ENCODE data around the gene GINS2. TPM values are rescaled to one million over a fixed set of nuclear protein-coding genes. Genes with fewer than 3 reads are reported as not detected.

GINS2 gene
- total RNA-seq, 2 experiments from 2014 or later = 71.5 to 74.1 TPM

GRCh38 chr16:85673529-85674417, 15.0 kb downstream of the GINS2 start:
- Mint-ChIP-seq H3K27me3 (no peaks in the 10 kb centered on the region), H3K4me1 (peaks cover 16% of the 10 kb centered on the region), H3K27ac (no peak overlapping the region), H3K9me3 (no peaks in the 10 kb centered on the region), H3K4me3 (no peak overlapping the region), H3K36me3 (peaks cover 17% of the 10 kb centered on the region)
- no peak for DNase-seq

GRCh38 chr16:85670840-85671239, 17.9 kb downstream of the GINS2 start:
- Mint-ChIP-seq H3K4me3 (no peak overlapping the region), H3K36me3 (peaks cover 18% of the 10 kb centered on the region), H3K27me3 (no peaks in the 10 kb centered on the region), H3K4me1 (peaks cover 8% of the 10 kb centered on the region), H3K27ac (peak overlapping the region; percentile 67), H3K9me3 (no peaks in the 10 kb centered on the region)
- no peak for DNase-seq

DNA sequence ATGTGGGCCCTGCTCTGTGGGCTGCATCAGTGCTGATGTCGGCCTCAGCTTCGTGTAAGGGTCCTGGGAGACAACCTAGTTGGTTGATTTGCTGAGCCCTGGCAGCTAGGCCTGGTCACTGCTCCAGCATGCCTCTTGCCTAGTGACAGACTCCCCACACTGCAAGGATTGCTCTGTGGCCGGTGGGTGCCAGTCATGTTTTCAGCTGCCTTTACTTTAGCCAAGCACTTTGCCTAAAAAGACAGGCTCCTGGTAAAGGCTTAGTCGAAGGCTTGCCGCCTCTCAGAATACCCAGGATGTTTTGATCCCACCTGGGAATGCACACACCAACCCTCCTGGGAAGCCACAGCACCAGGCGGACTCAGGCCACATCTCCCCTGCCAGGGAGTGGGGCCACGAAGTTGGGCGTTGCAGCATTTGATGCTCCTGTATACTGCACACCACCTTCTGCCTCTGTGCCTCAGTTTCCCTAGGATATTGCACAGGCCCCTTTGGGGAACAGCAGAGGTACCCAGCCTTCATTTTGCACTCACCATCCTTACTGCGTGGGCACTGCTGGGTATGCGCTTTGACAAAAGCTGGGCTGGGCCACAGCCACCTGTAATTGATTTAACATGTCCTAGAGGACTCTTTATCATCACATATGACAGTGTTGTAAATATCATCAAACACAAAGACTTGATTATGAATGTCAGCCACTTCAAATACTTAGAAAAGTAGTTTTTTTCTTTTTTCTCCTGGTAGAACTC, 19.9 kb downstream of the GINS2 start:
- no peaks in the 10 kb centered on the region for H3K9me3 Mint-ChIP-seq
- no peaks in the 10 kb centered on the region for H3K27me3 Mint-ChIP-seq
- DNase-seq = no peak
- H3K4me3 Mint-ChIP-seq = no peak overlapping the region
- H3K36me3 Mint-ChIP-seq = peaks cover 12% of the 10 kb centered on the region
- H3K4me1 Mint-ChIP-seq = peaks cover 1% of the 10 kb centered on the region
- no peak overlapping the region for H3K27ac Mint-ChIP-seq

DNA sequence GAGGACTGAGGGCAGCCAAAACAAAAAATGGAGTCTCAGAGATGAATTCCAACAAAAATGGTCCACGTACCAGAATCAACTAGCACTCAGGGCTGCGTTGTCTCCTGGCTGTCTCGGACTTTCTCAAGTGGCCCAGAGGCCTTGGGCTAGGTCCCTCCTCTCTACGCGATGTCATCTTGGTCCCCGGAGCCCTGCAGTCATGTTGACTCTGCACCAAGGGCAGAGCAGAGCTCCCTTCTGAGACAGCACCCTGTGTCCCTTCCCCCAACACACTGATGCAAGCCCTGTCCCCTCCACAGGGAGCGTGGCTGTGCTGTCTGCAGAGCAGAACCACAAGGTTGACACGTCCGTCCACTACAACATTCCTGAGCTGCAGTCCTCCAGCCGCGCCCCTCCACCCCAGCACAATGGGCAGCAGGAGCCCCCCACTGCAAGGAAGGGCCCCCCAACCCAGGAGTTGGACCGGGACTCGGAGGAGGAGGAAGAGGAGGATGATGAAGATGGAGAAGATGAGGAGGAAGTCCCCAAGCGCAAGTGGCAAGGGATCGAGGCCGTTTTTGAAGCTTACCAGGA, 20.8 kb downstream of the GINS2 start:
- H3K36me3 Mint-ChIP-seq = peaks cover 12% of the 10 kb centered on the region
- H3K27ac Mint-ChIP-seq = no peak overlapping the region
- no peaks in the 10 kb centered on the region for H3K9me3 Mint-ChIP-seq
- H3K4me1 Mint-ChIP-seq = peaks cover 1% of the 10 kb centered on the region
- no peaks in the 10 kb centered on the region for H3K27me3 Mint-ChIP-seq
- no peak for DNase-seq
- no peak overlapping the region for H3K4me3 Mint-ChIP-seq

GRCh38 chr16:85667261-85667660, 21.5 kb downstream of the GINS2 start:
- no peak for DNase-seq
- Mint-ChIP-seq H3K36me3 (peaks cover 9% of the 10 kb centered on the region), H3K4me3 (no peak overlapping the region), H3K27me3 (no peaks in the 10 kb centered on the region), H3K27ac (peak overlapping the region; percentile 20), H3K4me1 (peaks cover 1% of the 10 kb centered on the region), H3K9me3 (no peaks in the 10 kb centered on the region)

- H3K27me3 Mint-ChIP-seq = no peaks in the 10 kb centered on the region
- H3K4me3 Mint-ChIP-seq = no peak overlapping the region
- H3K4me1 Mint-ChIP-seq = peaks cover 1% of the 10 kb centered on the region
- H3K36me3 Mint-ChIP-seq = peaks cover 8% of the 10 kb centered on the region
- H3K9me3 Mint-ChIP-seq = no peaks in the 10 kb centered on the region
- H3K27ac Mint-ChIP-seq = no peak overlapping the region
- no peak for DNase-seq
Observed at GRCh38 chr16:85665929-85666328, 22.8 kb downstream of the GINS2 start.

- peak overlapping the region; percentile 34 for H3K27ac Mint-ChIP-seq
- no peak for DNase-seq
- H3K9me3 Mint-ChIP-seq = no peaks in the 10 kb centered on the region
- H3K27me3 Mint-ChIP-seq = no peaks in the 10 kb centered on the region
- H3K4me3 Mint-ChIP-seq = no peak overlapping the region
- H3K4me1 Mint-ChIP-seq = peaks cover 1% of the 10 kb centered on the region
- H3K36me3 Mint-ChIP-seq = peaks cover 4% of the 10 kb centered on the region
Observed at GRCh38 chr16:85665373-85665740, 23.4 kb downstream of the GINS2 start.

- Mint-ChIP-seq H3K4me1 (peaks cover 1% of the 10 kb centered on the region), H3K27ac (no peak overlapping the region), H3K27me3 (no peaks in the 10 kb centered on the region), H3K36me3 (peaks cover 3% of the 10 kb centered on the region), H3K4me3 (no peak overlapping the region), H3K9me3 (no peaks in the 10 kb centered on the region)
- no peak for DNase-seq
Observed at GRCh38 chr16:85664580-85665372, 24.0 kb downstream of the GINS2 start.

- Mint-ChIP-seq H3K4me3 (no peak overlapping the region), H3K27ac (no peak overlapping the region), H3K9me3 (no peaks in the 10 kb centered on the region), H3K27me3 (no peaks in the 10 kb centered on the region), H3K4me1 (peaks cover 1% of the 10 kb centered on the region), H3K36me3 (peaks cover 5% of the 10 kb centered on the region)
- no peak for DNase-seq
Observed at GRCh38 chr16:85663891-85664321, 24.8 kb downstream of the GINS2 start.

GRCh38 chr16:85662976-85663830, 25.6 kb downstream of the GINS2 start:
- Mint-ChIP-seq H3K27me3 (no peaks in the 10 kb centered on the region), H3K27ac (no peak overlapping the region), H3K9me3 (no peaks in the 10 kb centered on the region), H3K4me3 (no peak overlapping the region), H3K4me1 (peaks cover 1% of the 10 kb centered on the region), H3K36me3 (peaks cover 5% of the 10 kb centered on the region)
- DNase-seq = no peak

DNA sequence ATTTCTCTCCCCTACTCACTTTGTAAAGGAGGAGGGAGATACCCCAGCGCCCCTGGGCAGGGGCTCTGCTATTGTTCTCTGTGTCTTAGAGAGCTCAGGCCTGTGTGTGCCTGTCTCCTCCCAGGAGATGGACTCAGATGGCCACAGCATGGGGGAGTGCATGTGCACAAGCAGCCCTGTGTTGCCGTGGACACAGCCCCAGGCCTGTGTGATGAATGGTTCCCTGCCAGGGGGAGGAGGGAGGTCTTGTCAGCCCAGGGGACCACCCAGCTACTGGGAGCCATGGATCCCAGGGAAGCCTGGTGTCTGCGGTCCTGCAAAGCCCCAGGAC, 26.3 kb downstream of the GINS2 start:
- Mint-ChIP-seq H3K4me1 (peaks cover 1% of the 10 kb centered on the region), H3K36me3 (peaks cover 5% of the 10 kb centered on the region), H3K4me3 (no peak overlapping the region), H3K9me3 (no peaks in the 10 kb centered on the region), H3K27me3 (no peaks in the 10 kb centered on the region), H3K27ac (no peak overlapping the region)
- no peak for DNase-seq

DNA sequence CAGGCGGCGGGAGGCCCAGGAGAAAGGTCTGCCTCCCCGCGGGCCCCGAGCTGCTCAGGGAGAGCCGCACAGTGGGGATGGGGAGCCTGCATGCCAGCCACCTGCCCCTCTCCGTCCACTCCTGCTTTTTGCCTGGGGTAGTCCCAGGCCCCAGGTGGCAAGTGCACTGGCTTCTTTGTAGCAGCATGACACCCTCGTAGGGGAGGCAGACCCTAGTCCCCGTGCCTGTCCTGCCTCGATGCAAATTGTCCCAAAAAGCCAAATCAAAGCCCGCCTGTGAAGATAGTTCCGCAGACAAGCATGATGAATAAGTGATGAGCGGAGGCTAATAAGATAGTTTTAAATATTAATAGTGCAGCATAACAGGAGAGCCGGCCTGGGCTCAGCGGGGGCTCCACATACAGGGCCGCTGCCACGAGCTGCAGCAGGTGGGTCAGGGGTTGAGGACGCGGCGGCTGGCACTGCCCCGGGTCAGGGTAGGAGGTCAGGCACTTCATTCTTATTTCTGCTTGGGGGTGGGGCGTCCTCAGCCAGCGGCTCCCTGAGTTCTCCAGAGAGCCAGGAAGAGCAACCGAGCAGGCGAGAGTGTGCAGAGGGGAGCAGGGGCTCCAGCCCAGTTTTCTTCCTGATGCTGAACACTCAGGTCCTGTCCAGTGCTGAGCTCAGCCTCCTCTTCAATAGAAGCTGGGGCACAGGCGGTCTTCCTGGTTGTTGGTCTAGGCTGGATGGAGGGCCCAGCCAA, 26.8 kb downstream of the GINS2 start:
- Mint-ChIP-seq H3K27me3 (no peaks in the 10 kb centered on the region), H3K4me3 (no peak overlapping the region), H3K27ac (no peak overlapping the region), H3K36me3 (peaks cover 5% of the 10 kb centered on the region), H3K9me3 (no peaks in the 10 kb centered on the region), H3K4me1 (no peaks in the 10 kb centered on the region)
- no peak for DNase-seq

- no peak overlapping the region for H3K4me3 Mint-ChIP-seq
- DNase-seq = no peak
- H3K36me3 Mint-ChIP-seq = peaks cover 6% of the 10 kb centered on the region
- no peaks in the 10 kb centered on the region for H3K4me1 Mint-ChIP-seq
- H3K27ac Mint-ChIP-seq = no peak overlapping the region
- H3K9me3 Mint-ChIP-seq = no peaks in the 10 kb centered on the region
- no peaks in the 10 kb centered on the region for H3K27me3 Mint-ChIP-seq
Observed at GRCh38 chr16:85660843-85661739, 27.7 kb downstream of the GINS2 start.

Data from activated naive CD8-positive, alpha-beta T cell treated with anti-CD3 and anti-CD28 coated beads for 36 hours (primary cell).